Caco-2 (cell line): ENCODE data around the gene AVEN. TPM values are rescaled to one million over a fixed set of nuclear protein-coding genes. Genes with fewer than 3 reads are reported as not detected.

ENCODE experiments used
- BruUV-seq: library from RNA; stranded (reverse); fragments of 400-500 nt; replicated peaks from 2 replicates; lab custom pipeline; 2021; lab: Mats Ljungman, UMichigan
- CTCF ChIA-PET: fragments of 300-600 bp; sonication (Branson Sonifier 250); formaldehyde crosslinking; loops from one replicate; lab custom pipeline; 2022; ENCODE audit warnings: antibody characterized with exemption; lab: Charles Lee
- POLR2A ChIA-PET: fragments of 300-600 bp; sonication (Branson Sonifier 250); formaldehyde crosslinking; loops from one replicate; lab custom pipeline; 2022; ENCODE audit warnings: antibody characterized with exemption; lab: Charles Lee
- DNase-seq, 2 experiments: peaks; one replicate each; pipeline versions ENCODE4 v3.0.0 to v3.0.0-alpha.2; 2020 to 2022
- H3K27me3 ChIP-seq: replicated peaks from 2 replicates; pipeline ENCODE4 v1.6.0; 2011; ENCODE audit warnings: low read length; ENCODE audit not compliant: control insufficient read depth, insufficient read depth
- H3K36me3 ChIP-seq: 2 replicates; pipeline ENCODE4 v1.5.1; 2011; ENCODE audit warnings: low read length; ENCODE audit not compliant: control insufficient read depth, insufficient read depth
- H3K4me1 ChIP-seq: fragments of 250-450 bp; sonication (Bioruptor Pico); 2 replicates; pipeline ENCODE4 v1.5.1; 2020; ENCODE audit warnings: mild to moderate bottlenecking
- H3K4me3 ChIP-seq: 2 replicates; pipeline ENCODE4 v1.5.1; 2011; ENCODE audit warnings: low read depth, mild to moderate bottlenecking, control low read depth, low read length
- H3K9me3 ChIP-seq: fragments of 250-450 bp; sonication (Bioruptor Pico); 2 replicates; pipeline ENCODE4 v1.5.1; 2020; ENCODE audit warnings: mild to moderate bottlenecking, moderate library complexity
- H3K27ac Mint-ChIP-seq: one replicate; pipeline ENCODE4 v1.8.0; 2022; ENCODE audit warnings: mixed read lengths; ENCODE audit not compliant: unreplicated experiment
- H3K27me3 Mint-ChIP-seq: one replicate; pipeline ENCODE4 v1.8.0; 2022; ENCODE audit warnings: mixed read lengths; ENCODE audit not compliant: insufficient read depth, unreplicated experiment
- H3K36me3 Mint-ChIP-seq: one replicate; pipeline ENCODE4 v1.8.0; 2022; ENCODE audit warnings: mild to moderate bottlenecking, mixed read lengths; ENCODE audit not compliant: insufficient read depth, unreplicated experiment
- H3K4me1 Mint-ChIP-seq: one replicate; pipeline ENCODE4 v1.8.0; 2022; ENCODE audit warnings: low read depth, mixed read lengths; ENCODE audit not compliant: unreplicated experiment
- H3K4me3 Mint-ChIP-seq: one replicate; pipeline ENCODE4 v1.8.0; 2022; ENCODE audit warnings: mild to moderate bottlenecking, moderate library complexity, mixed read lengths; ENCODE audit not compliant: unreplicated experiment
- H3K9me3 Mint-ChIP-seq: one replicate; pipeline ENCODE4 v1.8.0; 2022; ENCODE audit warnings: mixed read lengths; ENCODE audit not compliant: unreplicated experiment
- intact Hi-C: fragments of 100-400 bp; cut with micrococcal nuclease; formaldehyde crosslinking; loops from one replicate; pipeline ENCODE4 v1.10.0; 2022; ENCODE audit not compliant: unreplicated experiment
- total RNA-seq: library from RNA; stranded (reverse); gene quantifications from 2 replicates; pipeline ENCODE4 v1.2.3, GENCODE V29; 2022
- TF ChIP-seq, protein P1 (sequence below), 2 experiments: fragments of 200-600 bp in 1 of 2; IDR thresholded peaks; 1 replicate in 1 of 2; 2 replicates in 1 of 2; pipeline versions ENCODE4 v1.5.1 to v1.8.0; 2011 to 2022; ENCODE audit warnings: antibody characterized with exemption in 1 of 2, control low read depth in 1 of 2, inconsistent platforms in 1 of 2, low read depth in 1 of 2, low read length in 1 of 2, mild to moderate bottlenecking in 1 of 2, moderate library complexity in 1 of 2; ENCODE audit not compliant: insufficient read depth in 1 of 2, severe bottlenecking in 1 of 2, unreplicated experiment in 1 of 2

The AVEN gene
- total RNA-seq, 1 experiment from 2014 or later: 8.7 TPM

DNA sequence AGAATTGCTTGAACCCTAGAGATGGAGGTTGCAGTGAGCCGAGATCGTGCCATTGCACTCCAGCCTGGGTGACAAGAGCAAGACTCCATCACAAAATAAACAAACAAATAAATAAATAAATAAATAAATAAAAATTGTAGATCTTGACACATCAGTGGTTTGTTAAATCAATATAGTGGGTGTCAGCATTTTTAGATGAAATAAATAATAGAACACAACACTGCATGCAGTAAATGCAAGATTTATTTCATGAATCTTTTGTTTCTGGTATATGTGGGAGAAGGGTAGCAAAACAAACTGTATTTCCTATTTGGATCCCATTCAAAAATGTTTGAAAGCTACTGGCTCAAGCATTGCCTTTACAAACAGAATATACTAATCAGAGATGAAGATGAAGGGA, 106.3 kb downstream of the AVEN start:
- H3K36me3 Mint-ChIP-seq: no peaks in the 10 kb centered on the region
- H3K27ac Mint-ChIP-seq: no peak overlapping the region
- no peaks in the 10 kb centered on the region for H3K9me3 ChIP-seq
- H3K36me3 ChIP-seq: no peaks in the 10 kb centered on the region
- H3K4me3 ChIP-seq: no peak overlapping the region
- no TSS peak for BruUV-seq
- ChIA-PET POLR2A (no interaction called here), CTCF (no interaction called here)
- DNase-seq: no peak
- H3K4me1 ChIP-seq: no peaks in the 10 kb centered on the region
- no peaks in the 10 kb centered on the region for H3K27me3 Mint-ChIP-seq
- TF ChIP-seq, protein P1, sequence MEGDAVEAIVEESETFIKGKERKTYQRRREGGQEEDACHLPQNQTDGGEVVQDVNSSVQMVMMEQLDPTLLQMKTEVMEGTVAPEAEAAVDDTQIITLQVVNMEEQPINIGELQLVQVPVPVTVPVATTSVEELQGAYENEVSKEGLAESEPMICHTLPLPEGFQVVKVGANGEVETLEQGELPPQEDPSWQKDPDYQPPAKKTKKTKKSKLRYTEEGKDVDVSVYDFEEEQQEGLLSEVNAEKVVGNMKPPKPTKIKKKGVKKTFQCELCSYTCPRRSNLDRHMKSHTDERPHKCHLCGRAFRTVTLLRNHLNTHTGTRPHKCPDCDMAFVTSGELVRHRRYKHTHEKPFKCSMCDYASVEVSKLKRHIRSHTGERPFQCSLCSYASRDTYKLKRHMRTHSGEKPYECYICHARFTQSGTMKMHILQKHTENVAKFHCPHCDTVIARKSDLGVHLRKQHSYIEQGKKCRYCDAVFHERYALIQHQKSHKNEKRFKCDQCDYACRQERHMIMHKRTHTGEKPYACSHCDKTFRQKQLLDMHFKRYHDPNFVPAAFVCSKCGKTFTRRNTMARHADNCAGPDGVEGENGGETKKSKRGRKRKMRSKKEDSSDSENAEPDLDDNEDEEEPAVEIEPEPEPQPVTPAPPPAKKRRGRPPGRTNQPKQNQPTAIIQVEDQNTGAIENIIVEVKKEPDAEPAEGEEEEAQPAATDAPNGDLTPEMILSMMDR (IDR thresholded peaks at IDR 0.05; ENCODE audit: insufficient read depth in 1 of 2, low read depth in 1 of 2, low read length in 1 of 2, severe bottlenecking in 1 of 2, unreplicated experiment in 1 of 2): no peak
- H3K9me3 Mint-ChIP-seq: no peaks in the 10 kb centered on the region
- no peaks in the 10 kb centered on the region for H3K27me3 ChIP-seq
- H3K4me1 Mint-ChIP-seq: no peaks in the 10 kb centered on the region
- H3K4me3 Mint-ChIP-seq: no peak overlapping the region
- intact Hi-C loops: no loop called here

DNA sequence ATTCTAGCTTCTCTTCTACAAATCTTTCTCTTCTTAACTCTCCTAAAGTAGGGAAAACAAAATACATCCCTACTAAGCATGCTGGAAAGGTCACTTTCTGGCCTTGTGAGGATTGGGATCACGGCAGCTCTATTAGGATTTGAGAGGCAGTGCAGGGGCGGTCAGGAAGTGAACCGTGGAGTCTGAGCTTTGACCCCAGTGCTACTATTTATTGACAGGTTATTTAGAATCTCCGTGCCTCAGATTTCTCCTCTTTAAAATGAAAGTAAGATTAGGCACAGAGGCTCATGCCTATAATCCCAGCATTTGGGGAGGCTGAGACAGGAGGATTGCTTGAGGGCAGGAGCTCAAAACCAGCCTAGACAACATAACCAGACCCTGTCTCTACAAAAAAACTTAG, 112.7 kb downstream of the AVEN start:
- TF ChIP-seq, protein P1 (IDR thresholded peaks at IDR 0.05; ENCODE audit: insufficient read depth in 1 of 2, low read depth in 1 of 2, low read length in 1 of 2, severe bottlenecking in 1 of 2, unreplicated experiment in 1 of 2): no peak
- H3K27ac Mint-ChIP-seq: no peak overlapping the region
- H3K4me3 Mint-ChIP-seq: no peak overlapping the region
- H3K9me3 Mint-ChIP-seq: no peaks in the 10 kb centered on the region
- H3K9me3 ChIP-seq: no peaks in the 10 kb centered on the region
- no TSS peak for BruUV-seq
- H3K36me3 Mint-ChIP-seq: no peaks in the 10 kb centered on the region
- H3K4me1 Mint-ChIP-seq: no peaks in the 10 kb centered on the region
- H3K4me1 ChIP-seq: no peaks in the 10 kb centered on the region
- no peak overlapping the region for H3K4me3 ChIP-seq
- H3K36me3 ChIP-seq: no peaks in the 10 kb centered on the region
- DNase-seq: no peak
- intact Hi-C loops: no loop called here
- ChIA-PET POLR2A (no interaction called here), CTCF (no interaction called here)
- no peaks in the 10 kb centered on the region for H3K27me3 Mint-ChIP-seq
- no peaks in the 10 kb centered on the region for H3K27me3 ChIP-seq

DNA sequence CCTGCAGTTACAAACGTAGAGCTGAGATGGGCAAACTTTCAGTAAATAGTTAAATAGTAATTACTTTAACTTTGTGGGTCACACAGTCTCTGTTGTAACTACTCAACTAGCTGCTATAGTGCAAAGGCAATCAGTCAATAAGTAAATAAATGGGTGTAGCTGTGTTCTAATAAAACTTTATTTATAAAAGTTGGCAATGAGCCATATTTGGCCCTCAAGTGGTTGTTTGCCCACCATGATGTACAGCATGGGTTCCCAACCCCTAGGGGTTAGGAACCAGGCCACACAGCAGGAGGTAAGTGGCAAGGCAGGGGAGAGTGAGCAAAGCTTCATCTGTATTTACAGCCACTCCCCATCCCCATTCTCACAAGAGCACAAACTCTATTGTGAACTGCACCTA, 115.6 kb downstream of the AVEN start:
- Histone ChIP-seq H3K4me3 (no peak overlapping the region), H3K36me3 (no peaks in the 10 kb centered on the region), H3K27me3 (no peaks in the 10 kb centered on the region), H3K4me1 (no peaks in the 10 kb centered on the region), H3K9me3 (no peaks in the 10 kb centered on the region)
- TF ChIP-seq, protein P1 (IDR thresholded peaks at IDR 0.05; ENCODE audit: insufficient read depth in 1 of 2, low read depth in 1 of 2, low read length in 1 of 2, severe bottlenecking in 1 of 2, unreplicated experiment in 1 of 2): no peak
- Mint-ChIP-seq H3K4me3 (no peak overlapping the region), H3K27me3 (no peaks in the 10 kb centered on the region), H3K27ac (no peak overlapping the region), H3K9me3 (no peaks in the 10 kb centered on the region), H3K36me3 (no peaks in the 10 kb centered on the region), H3K4me1 (no peaks in the 10 kb centered on the region)
- ChIA-PET CTCF (no interaction called here), POLR2A (no interaction called here)
- no peak for DNase-seq
- no TSS peak for BruUV-seq
- intact Hi-C loops: no loop called here
